Progenitor cell of endocrine pancreas (in vitro differentiated cells): Measurements from ENCODE around the gene STX8. TPM values are rescaled to one million over a fixed set of nuclear protein-coding genes. Genes with fewer than 3 reads are reported as not detected.

Experiments
- DNase-seq: peaks from one replicate; pipeline ENCODE4 v3.0.0; 2021; ENCODE audit warnings: low spot score; ENCODE audit not compliant: unreplicated experiment
- H3K27ac Mint-ChIP-seq: 2 replicates; pipeline ENCODE4 v1.8.0; 2021; ENCODE audit warnings: mild to moderate bottlenecking, moderate library complexity, mixed read lengths
- H3K27me3 Mint-ChIP-seq: 2 replicates; pipeline ENCODE4 v1.8.0; 2021; ENCODE audit warnings: mixed read lengths
- H3K36me3 Mint-ChIP-seq: 2 replicates; pipeline ENCODE4 v1.8.0; 2022; ENCODE audit warnings: mixed read lengths; ENCODE audit not compliant: insufficient read depth
- H3K4me1 Mint-ChIP-seq: 2 replicates; pipeline ENCODE4 v1.8.0; 2021; ENCODE audit warnings: low read depth, mixed read lengths
- H3K4me3 Mint-ChIP-seq: 2 replicates; pipeline ENCODE4 v1.8.0; 2021; ENCODE audit warnings: low read depth, mild to moderate bottlenecking, moderate library complexity, mixed read lengths
- H3K9me3 Mint-ChIP-seq: 2 replicates; pipeline ENCODE4 v1.8.0; 2021; ENCODE audit warnings: low read depth, mixed read lengths
- CTCF ChIP-seq: fragments of 200-600 bp; sonication (generic); IDR thresholded peaks from one replicate; pipeline ENCODE4 v1.5.0; 2021; ENCODE audit warnings: antibody characterized with exemption, mild to moderate bottlenecking; ENCODE audit not compliant: unreplicated experiment
- total RNA-seq: library from RNA; stranded (reverse); gene quantifications from 2 replicates; pipeline ENCODE4 v1.2.1, GENCODE V29; 2021

The STX8 gene
- total RNA-seq, 1 donor from 2014 or later, result 63.4 TPM

GRCh38 chr17:9315360-9315759, 260.3 kb downstream of the STX8 start:
- no peak overlapping the region for H3K27ac Mint-ChIP-seq
- H3K4me3 Mint-ChIP-seq, result no peak overlapping the region
- peaks cover 9% of the 10 kb centered on the region for H3K36me3 Mint-ChIP-seq
- peaks cover 8% of the 10 kb centered on the region for H3K9me3 Mint-ChIP-seq
- H3K4me1 Mint-ChIP-seq, result peaks cover 1% of the 10 kb centered on the region
- no peak for DNase-seq
- H3K27me3 Mint-ChIP-seq, result no peaks in the 10 kb centered on the region
- no peak for TF ChIP-seq CTCF

- H3K4me1 Mint-ChIP-seq, result peaks cover 17% of the 10 kb centered on the region
- H3K36me3 Mint-ChIP-seq, result peaks cover 3% of the 10 kb centered on the region
- H3K27ac Mint-ChIP-seq, result no peak overlapping the region
- DNase-seq, result no peak
- no peak for TF ChIP-seq CTCF
- H3K9me3 Mint-ChIP-seq, result peaks cover 2% of the 10 kb centered on the region
- no peaks in the 10 kb centered on the region for H3K27me3 Mint-ChIP-seq
- no peak overlapping the region for H3K4me3 Mint-ChIP-seq
Observed at GRCh38 chr17:9313346-9313745, 262.3 kb downstream of the STX8 start.

GRCh38 chr17:9309216-9309615, 266.4 kb downstream of the STX8 start:
- H3K4me3 Mint-ChIP-seq, result no peak overlapping the region
- H3K4me1 Mint-ChIP-seq, result peaks cover 27% of the 10 kb centered on the region
- no peaks in the 10 kb centered on the region for H3K9me3 Mint-ChIP-seq
- TF ChIP-seq CTCF, result no peak
- DNase-seq, result no peak
- H3K36me3 Mint-ChIP-seq, result no peaks in the 10 kb centered on the region
- H3K27ac Mint-ChIP-seq, result no peak overlapping the region
- H3K27me3 Mint-ChIP-seq, result no peaks in the 10 kb centered on the region

- no peak for DNase-seq
- no peak overlapping the region for H3K4me3 Mint-ChIP-seq
- no peaks in the 10 kb centered on the region for H3K27me3 Mint-ChIP-seq
- H3K9me3 Mint-ChIP-seq, result no peaks in the 10 kb centered on the region
- H3K36me3 Mint-ChIP-seq, result no peaks in the 10 kb centered on the region
- peak overlapping the region; percentile 69 for H3K27ac Mint-ChIP-seq
- peaks cover 27% of the 10 kb centered on the region for H3K4me1 Mint-ChIP-seq
- no peak for TF ChIP-seq CTCF
Observed at GRCh38 chr17:9308069-9308468, 267.6 kb downstream of the STX8 start.

GRCh38 chr17:9307313-9307998, 268.2 kb downstream of the STX8 start:
- no peaks in the 10 kb centered on the region for H3K27me3 Mint-ChIP-seq
- DNase-seq, result no peak
- H3K27ac Mint-ChIP-seq, result peak overlapping the region; percentile 9
- H3K36me3 Mint-ChIP-seq, result no peaks in the 10 kb centered on the region
- no peak overlapping the region for H3K4me3 Mint-ChIP-seq
- H3K4me1 Mint-ChIP-seq, result peaks cover 27% of the 10 kb centered on the region
- H3K9me3 Mint-ChIP-seq, result no peaks in the 10 kb centered on the region
- no peak for TF ChIP-seq CTCF
